NCI-H524 treated with DMSO at 0.1 percent for 48 hours (cell line): ENCODE data around the gene DHX16.
"Not testable (repeated sequence)": the region's sequence is repeated elsewhere in the genome, so short reads cannot be mapped to it uniquely, and the experiment has no call there.

ENCODE experiments used
- DNase-seq: peaks from one replicate; lab custom pipeline; 2025; lab: John Stamatoyannopoulos, UW

The DHX16 gene

DNA sequence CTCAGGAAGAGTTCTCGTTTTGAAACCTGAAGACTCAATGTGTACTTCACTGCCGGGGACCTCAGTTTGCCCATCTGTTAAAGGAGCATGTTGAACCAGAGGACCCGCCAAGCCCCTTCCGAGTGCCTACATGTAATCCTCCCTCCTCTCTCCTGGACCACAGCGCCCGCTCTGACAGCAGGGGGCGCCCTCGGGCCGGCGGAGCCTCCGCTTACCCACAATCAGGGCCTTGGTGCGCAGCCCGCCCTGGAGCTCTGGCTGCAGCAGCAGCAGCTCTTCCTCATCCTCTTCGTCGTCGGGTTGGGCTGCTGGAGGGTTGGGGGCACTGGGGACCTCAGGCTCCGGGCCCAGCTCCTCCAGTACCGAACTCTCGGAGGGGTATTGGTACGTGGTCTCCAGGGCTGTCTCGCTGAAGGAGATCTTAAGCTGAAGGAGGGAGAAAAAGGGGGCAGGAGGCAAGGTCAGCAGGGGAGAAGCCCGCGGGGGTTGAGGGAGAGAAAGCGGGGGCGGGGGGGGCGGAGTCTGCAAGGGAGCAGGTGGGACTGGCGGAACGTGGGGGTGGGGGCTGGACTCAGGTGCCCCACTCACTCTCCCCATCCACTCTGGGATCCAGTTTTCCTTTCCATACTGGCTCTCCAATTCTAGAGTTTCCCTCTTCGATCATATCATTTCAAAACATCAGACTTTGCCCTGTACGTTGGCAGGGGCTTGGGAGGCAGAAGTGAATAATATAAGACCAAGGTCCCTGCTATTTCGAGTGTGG lies 6.3 kb upstream of the DHX16 start:
- peak; percentile 32 for DNase-seq

DNA sequence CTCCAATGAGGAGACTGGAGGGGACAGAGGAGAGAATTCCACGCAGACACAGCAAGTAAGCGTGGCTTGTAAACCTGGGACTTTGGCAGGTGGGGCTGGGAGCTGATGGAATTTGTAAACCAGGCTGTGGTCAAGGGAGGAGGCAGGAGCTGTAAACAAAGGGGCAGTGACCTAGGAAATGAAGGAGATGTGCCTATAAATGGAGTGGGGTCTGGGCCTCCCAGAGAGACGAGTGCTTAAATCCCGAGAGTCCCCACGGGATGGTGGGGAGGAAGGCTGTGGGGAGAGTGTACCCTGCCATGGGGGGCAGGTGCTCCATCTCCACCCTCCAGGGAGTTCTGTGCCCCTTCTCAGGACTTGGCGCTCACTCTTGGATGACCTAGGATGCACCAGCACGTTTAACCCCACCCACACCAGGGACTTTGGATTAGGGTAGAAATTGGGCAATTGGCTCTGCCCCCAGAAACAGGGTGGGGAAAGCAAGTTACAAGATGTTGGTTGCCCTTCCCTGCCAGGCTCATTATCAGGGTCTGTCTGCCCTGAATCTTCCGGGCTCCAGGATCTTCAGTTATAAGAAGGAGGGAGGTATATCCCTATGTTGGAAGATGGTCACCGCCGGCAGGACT lies 4.0 kb upstream of the DHX16 start:
- DNase-seq, result no peak

DNA sequence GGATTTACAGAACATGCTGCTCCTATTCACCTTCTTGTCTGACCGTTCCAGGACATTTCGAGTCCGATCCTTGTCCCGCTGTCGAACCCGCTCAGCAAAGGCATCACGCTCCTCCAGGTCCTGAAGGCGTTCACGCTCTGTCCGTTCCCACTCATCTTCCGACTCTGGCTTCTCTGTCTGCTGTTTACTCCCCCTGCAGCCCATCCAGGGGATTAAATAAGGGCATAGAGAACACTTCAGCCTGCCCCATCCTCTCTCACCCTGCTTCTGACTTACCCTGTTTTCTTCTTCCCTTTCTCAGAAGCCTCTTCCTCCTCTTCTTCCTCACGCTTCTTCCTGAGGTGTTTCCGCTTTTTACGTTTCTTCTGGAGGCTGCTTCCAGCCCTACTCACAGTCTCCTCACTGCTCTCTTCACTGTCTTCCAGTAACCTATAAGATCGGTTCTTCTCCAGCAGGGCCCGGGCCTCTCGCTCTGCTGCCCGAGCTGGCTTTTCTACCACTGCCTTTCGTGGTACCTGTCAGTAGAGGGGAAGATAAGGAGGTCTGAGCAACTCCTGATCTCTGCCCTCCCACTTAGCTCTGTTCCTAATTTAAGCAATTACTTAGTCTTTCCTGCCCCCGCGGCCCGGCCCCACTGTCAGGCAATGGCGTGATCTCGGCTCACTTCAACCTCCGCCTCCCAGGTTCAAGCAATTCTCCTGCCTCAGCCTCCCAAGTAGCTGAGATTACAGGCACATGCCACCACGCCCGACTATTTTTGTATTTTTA lies 1.9 kb downstream of the DHX16 start:
- no peak for DNase-seq

DNA sequence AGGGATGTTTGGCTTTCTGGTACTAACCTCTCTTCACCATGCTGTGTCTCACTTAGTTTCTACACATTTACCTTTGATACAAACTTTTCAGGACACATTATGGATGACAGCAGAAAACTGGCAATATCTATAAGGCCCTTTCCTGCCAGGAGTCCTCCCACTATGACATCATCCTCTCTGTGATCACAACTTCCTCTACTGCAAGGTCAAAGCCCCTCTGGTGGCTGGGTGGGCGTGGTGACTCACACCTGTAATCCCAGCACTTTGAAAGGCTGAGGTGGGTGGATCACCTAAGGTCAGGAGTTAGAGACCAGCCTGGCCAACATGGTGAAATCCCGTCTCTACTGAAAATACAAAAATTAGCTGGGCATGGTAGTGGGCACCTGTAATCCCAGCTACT lies 6.5 kb downstream of the DHX16 start:
- not testable (repeated sequence) for DNase-seq

DNA sequence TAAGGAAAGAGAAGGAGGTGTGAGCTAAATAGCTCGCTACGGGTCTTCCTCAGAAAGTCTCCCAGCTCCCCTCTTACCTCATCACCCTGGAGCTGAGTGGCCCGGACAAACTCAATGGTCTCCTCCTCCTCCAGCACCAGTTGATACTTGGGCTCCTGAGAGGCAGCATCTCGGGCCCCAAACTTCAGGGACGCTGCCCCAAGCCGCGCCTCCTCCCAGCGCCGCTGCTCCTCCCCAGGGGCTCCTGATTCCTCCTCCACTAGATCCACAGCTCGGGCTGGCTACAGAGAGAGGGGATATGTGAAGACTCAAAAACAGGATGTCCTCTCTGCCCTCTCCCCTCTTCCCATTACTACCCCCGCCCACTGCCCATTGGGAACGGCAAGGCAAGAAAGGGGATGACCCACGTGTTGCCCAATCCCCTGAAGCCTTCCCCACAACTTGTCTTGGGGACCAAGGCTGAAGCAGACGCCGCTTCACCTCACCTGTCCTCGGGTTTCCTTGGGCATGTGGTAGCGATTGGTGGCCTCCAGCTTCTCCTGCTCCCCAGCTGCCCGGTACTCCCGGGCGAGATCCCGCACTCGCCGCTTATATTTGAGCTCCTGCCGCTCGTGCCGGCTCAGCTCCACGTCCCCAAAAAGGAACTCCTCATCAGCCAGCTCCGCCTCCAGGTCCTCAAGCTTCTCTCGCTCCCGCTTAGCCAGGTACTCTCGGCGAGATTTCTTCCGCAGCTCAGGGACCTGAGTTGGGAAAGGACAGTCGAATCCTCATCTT lies 7.6 kb downstream of the DHX16 start:
- DNase-seq, result no peak

DNA sequence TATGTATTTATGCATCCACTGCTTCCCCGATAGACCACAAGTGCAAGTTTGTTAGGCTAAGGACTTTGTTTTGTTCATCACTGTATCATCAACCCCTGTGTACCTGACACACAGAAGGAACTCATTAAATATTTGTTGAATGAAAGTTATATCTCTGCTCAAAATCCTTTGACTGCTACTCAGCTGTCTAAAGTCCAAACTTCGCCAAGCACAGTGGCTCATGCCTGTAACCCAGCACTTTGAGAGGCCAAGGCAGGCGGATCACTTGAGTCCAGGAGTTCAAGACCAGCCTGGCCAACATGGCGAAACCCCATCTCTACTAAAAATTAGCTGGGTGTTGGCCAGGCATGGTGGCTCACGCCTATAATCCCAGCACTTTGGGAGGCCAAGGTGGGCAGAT lies 14.9 kb downstream of the DHX16 start:
- DNase-seq, result not testable (repeated sequence)

DNA sequence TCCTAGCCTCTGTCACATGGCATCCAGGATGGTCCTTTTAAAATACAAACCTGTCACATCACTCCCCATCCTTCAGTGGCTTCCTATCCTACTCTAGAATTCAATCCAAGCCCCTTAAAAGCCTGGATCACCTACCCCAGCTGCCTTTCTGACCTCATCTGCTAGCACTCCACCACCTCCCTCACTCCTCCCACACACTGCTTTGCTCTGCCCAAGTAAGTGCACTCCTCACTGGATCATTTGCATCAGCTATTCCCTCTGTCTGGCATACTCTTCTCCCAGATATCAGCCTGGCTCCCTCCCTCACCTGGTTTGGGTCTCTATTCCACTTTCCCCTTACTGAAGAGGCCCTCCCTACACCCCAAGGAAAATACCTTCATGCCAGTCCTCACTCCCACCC lies 15.4 kb downstream of the DHX16 start:
- no peak for DNase-seq

DNA sequence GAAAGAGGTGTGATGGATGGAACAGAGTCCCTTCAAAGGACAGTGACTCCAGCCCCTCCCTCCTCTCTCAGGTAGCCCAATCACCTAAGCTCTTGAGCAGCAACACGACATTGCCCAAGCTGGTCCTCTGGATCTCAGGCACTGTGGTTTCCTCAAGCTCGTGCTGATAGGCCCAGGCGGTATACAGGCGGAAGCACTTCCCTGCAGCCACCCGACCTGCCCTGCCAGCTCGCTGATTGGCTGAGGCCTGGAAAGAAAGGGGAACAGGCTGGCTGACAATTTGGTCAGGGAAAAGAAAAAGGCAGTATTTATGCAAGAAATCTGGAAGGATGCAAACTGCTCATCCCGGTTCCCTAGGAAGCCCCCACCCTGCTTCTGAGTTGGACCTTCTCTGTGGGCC lies 16.3 kb downstream of the DHX16 start:
- DNase-seq, result no peak

DNA sequence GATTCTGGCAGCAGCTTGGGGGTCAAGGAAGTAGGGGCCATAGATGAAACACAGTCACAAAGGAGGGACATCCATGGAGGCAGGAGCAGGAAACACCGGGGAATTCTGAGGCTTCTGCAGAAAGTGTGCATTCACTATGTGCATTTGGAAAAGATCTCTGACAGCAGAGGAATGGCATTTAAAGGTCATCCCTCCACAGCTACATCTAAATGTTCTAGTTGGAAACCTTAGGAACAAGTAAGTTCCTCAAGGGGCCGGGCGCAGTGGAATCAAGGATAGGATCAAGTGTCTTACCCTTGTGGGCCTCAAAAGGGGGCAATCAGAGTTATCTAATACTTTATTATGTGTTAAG lies 17.1 kb downstream of the DHX16 start:
- no peak for DNase-seq

DNA sequence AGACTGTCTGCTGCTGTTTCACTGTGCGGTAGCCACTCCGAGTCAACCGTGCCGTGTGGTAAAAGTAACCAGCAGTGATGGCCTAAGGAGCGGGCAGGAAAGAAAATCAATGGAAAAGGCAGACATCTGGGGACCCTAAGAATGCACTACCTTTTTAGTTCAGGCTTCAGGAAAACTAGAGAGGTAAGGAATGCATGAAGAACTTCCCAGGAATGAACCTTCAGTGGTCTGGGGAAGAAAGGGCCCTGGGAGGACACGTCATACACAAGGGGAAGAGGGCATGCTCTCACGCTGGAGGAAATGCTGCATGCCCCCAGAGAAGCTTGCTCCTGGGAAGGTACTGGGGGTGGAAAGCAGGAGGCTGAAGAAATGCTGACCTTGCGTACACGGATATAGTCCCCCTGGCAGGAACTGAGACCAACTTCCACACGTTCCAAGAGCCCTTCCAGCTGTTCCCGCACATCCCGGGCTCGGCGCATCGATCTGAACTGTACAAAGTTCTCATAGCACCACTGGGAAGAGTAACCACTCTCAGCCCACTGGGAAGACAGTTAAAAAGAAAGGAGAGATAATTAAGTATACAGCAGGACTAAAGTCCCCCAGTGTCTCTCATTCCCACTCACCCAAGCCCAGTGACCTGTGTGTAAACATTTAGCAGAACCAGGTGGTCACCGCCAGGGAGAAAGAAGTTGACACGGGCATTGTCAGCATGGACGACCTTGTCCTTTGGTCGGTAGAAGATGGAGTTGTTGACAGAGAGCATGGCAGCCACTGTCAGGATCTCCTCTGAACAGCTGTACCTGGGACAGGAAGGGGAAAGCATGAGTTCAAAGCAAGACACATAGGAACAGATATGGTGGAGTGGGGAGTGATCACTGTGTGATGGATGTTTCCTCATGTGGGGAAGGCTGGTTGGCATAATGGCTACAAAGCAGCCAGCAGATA lies 17.7 kb downstream of the DHX16 start:
- no peak for DNase-seq

DNA sequence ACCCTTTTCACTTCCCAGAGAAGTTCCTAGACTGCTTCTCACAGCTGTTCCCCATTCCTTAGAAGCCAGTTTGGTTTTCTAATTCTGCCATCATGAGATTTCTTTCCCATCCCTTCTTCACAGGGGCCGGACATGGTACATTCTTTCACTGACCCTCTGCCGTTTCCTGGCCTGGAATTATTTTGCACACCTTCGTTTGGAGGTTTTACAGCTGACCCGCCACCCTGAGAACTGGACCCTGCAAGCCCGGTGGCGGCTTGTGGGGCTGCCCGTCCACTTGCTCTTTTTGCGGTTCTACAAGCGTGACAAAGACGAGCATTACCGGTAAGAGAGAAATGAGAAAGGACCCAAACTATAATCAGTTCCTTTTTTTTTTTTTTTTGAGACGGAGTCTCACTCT lies 21.7 kb downstream of the DHX16 start:
- no peak for DNase-seq

DNA sequence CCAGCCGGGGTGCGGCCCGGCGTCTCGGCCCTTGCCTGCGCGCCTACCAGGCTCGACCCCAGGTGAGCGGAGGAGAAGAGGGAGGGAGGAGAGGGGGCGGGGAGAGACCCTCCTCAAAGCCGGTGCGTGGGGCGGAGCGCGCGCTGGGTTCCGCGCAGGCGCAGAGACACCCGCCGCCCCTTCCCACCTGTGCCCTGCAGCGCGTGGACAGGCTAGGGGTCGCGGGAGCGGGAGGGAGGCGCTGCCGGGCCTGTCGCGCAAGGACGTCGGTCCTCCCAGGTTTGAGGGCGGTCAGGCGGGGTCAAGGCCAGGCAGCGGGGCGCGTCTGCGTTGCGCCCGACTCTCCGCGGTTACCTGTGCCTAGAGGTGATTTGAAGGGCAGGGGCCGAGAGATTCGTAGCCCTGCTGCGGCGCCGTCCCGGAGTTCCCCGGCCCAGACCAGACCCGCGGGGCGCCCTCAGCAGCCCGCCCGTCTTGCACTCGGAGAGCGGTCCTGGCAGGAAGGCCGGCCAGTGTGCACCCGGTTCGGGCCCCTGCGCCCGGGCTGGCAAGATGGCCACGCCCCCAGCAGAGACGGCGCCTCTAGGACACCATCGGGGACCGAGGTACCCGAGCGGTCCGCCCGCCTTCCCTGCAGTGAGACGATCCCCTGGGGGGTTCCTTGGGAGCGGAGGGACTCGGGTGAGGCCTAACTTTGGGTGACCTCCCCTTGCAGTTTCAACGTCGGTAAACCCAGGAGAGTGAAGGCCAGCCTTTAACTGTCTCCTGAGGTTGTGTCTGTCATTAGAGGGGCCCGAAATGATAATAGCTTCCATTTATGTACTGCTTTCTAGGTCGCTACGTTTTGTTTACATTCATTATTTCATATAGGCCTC lies 25.3 kb downstream of the DHX16 start:
- DNase-seq, result peak; percentile 36

DNA sequence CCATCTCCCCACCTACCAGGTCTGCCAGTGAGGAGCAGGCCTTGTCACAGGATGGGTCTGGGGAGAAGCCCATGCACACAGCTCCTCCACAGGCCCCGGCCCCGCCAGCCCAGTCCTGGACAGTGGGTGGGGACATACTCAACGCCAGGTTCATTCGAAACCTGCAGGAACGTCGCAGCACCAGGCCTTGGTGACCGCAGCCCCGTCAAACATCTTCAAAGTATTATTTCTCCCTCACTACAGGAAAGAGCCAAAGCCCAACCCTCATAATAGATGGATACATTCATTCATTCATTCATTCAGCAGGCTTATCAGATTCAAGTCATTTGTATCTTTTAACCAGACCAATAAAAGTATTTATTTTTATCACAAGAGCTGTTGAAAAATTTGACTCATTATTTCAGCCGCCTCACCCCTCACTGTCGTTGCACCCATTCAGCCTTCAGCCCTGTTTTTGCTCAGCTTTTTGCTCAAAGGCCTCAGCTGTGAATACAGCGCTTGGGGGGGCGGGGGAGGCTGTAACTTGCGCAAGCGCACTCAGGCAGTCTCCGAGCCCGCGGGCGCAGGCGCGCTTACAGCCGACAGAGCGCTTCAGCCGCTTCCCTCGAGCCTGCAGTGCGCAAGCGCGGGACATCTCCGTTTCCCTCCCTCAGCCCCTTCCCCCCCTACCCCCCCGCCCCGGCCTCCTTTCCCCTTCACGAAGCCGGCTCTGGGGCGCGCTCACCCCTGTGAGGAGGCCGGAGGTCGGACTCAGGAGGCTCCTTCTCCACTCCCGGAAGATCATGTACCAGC lies 26.2 kb downstream of the DHX16 start, which contains the start of gene C6orf136:
C6orf136 (plus strand) TSS at position 684 of the 792 bp plus-strand sequence; CDS start at position 783, 99 bp downstream.
- peak; percentile 42 for DNase-seq

DNA sequence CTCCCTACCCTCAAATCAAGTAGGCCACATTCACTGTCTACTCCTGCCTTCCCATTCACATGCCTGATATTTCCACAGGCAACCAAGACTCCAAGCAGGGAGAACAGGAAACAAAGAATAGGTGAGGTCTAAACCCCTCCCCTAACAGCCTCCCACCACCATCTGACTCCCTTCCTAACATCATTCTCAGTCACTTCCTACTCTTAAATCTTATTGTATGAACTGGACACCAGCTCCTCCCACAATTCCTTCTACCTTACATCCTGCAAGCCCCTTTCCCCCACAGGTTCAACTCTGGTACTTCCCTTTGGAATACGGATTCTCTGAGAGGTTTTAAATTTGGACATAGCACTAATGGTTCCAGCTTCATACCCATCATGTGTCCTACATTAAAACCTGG lies 26.8 kb downstream of the DHX16 start:
- no peak for DNase-seq

DNA sequence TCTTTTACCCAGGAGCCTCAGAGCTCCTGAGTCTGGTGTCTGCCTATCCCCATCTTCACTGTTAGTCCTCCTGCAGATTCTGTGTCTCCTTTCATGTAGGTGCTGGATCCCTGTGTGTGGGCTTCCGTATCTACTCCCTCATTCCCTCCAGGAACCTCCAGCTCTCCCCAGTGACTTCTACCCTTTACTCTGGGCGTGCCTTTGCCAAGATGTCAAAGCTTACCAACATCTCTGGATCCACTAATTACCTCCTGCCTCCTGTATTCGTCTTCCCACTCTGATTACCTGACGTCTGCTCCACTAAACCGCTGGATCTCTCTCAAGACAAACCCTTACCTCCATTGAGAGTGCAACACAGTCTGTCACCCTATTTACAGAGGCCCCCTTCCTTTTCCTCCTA lies 28.0 kb downstream of the DHX16 start:
- DNase-seq, result no peak

DNA sequence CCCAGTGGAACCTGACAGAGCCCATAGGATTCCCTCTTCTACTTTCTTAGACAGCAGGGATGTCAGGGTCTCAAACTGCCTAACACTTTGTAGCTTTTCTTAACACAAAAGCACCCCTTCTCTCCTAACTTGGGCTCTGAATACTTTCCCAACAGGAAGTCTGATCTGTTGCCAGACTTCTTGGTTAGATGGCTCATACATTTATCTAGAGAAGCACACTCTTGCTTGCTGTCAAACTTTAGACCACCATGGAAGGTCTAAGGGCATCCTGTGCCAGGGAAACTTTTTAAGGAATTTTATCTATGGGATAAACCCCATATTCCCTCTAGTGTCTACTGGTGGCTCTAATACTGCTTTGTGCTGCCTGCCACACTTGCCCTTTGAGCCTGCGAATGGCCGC lies 29.1 kb downstream of the DHX16 start:
- no peak for DNase-seq

DNA sequence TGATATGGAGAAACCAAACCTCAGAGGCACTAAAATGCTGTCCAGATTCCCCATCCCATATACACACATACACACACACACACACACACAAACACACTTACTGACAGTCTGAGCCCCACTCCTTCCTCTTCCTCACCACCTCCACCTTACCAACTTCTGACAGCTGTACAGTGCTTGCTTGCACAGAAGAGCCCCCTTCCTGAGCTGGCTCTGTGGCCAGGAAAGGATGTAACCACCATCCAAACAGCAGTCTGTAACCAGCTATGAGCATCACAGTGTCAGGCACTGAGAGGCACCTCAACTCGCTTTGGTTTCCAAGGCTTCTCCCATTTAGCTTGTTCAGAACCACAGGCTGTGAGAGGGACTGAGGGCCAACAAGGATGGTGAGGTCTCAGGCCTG lies 31.8 kb downstream of the DHX16 start:
- DNase-seq, result no peak

DNA sequence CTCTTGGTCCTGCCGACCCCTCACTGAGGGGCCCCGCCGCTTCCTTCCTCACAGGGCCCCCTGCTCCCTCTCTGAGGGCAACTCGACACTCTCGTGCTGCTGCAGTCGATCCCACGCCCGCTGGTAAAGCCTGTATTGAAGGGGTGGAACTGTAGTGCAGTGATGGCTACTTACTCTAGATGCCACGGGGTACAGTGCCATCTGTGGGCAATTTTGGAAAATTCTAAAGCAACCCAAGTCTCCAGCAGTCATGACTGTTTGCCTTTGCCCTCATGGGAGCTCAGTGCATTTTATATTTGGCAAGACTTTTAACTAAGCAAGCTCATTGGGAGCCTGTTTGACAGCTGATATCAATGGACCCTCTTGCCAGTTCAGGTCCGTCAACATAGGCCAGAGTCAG lies 32.3 kb downstream of the DHX16 start:
- DNase-seq, result no peak

DNA sequence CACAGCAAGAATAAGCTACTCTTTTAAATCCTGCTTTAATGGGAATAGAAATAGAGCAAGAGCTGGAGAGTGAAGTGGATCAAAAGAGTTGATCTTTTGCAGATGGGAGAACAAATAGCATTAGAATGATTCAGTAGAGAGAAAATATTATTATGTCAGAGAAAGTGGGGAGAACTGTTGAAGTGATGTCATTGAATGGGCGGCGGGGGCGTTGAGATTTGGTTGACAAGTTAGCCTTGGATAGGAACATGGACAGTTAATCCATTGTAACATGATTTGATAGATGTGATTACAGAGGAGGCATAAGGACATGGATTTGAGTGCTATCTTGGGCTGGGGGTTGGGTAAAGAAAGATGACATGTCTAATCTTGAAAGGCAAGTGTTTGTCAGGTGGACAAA lies 37.0 kb downstream of the DHX16 start:
- no peak for DNase-seq
